ENCODE data around the gene KIZ. TPM values are rescaled to one million over a fixed set of nuclear protein-coding genes. Genes with fewer than 3 reads are reported as not detected.

KIZ gene
- total and polyA plus RNA-seq, 12 donors: 8.3 to 38.2 (median 26.5) TPM

DNA sequence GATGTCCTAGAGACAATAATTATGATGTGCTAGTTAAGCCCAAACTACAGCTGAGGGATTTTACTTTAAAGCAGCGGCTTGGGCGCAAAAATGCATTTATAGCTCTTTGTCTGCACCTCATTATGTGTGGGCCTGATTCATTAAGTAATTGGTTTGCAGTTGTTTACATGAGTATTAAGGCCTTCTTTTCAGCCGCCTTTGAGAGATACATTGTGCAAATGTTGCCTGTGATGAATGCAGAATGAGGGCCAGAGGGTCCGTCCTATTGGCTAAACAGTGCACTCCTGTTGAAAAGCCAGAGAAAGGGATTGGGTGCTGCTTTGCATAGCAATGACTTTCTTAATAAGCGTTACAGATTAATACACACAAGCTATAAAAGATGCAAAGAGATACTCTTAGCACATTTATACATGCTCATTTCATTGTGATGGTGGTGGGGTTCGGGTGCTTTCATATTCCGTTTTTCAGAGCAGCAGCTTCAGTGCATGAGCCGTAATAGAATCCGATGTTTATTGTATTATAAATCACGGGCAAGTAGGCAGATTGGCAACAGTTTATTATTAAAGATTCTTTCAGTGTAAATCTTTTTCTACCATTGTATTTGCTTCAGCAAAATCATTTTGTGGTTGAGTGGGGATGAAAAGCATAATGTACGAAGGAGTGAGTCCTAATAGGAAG, 109.1 kb downstream of the KIZ start:
- H3K27ac ChIP-seq: no peak overlapping the region
- no peaks in the 10 kb centered on the region for H3K27me3 ChIP-seq
- no peak overlapping the region for H3K4me3 ChIP-seq
- DNase-seq: no peak
- H3K4me1 ChIP-seq: peaks cover 0 to 7% (median 5%) of the 10 kb centered on the region in 9 donors
- peaks cover 0 to 59% (median 16%) of the 10 kb centered on the region in 9 donors for H3K36me3 ChIP-seq
- intact Hi-C loops (cut with DNase I): loop anchor here in 9 of 10 donors (2.0 to 10.0 kb wide), 7 partner anchors 140 to 400 kb away; no protein-coding TSS in a partner anchor
- TF ChIP-seq, protein P1, sequence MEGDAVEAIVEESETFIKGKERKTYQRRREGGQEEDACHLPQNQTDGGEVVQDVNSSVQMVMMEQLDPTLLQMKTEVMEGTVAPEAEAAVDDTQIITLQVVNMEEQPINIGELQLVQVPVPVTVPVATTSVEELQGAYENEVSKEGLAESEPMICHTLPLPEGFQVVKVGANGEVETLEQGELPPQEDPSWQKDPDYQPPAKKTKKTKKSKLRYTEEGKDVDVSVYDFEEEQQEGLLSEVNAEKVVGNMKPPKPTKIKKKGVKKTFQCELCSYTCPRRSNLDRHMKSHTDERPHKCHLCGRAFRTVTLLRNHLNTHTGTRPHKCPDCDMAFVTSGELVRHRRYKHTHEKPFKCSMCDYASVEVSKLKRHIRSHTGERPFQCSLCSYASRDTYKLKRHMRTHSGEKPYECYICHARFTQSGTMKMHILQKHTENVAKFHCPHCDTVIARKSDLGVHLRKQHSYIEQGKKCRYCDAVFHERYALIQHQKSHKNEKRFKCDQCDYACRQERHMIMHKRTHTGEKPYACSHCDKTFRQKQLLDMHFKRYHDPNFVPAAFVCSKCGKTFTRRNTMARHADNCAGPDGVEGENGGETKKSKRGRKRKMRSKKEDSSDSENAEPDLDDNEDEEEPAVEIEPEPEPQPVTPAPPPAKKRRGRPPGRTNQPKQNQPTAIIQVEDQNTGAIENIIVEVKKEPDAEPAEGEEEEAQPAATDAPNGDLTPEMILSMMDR (IDR thresholded peaks at IDR 0.05): no peak
- WGBS, 2 donors: 90% methylated on average over 11 of the region's 11 CpGs
- H3K9me3 ChIP-seq: no peaks in the 10 kb centered on the region
- ATAC-seq: no peak

DNA sequence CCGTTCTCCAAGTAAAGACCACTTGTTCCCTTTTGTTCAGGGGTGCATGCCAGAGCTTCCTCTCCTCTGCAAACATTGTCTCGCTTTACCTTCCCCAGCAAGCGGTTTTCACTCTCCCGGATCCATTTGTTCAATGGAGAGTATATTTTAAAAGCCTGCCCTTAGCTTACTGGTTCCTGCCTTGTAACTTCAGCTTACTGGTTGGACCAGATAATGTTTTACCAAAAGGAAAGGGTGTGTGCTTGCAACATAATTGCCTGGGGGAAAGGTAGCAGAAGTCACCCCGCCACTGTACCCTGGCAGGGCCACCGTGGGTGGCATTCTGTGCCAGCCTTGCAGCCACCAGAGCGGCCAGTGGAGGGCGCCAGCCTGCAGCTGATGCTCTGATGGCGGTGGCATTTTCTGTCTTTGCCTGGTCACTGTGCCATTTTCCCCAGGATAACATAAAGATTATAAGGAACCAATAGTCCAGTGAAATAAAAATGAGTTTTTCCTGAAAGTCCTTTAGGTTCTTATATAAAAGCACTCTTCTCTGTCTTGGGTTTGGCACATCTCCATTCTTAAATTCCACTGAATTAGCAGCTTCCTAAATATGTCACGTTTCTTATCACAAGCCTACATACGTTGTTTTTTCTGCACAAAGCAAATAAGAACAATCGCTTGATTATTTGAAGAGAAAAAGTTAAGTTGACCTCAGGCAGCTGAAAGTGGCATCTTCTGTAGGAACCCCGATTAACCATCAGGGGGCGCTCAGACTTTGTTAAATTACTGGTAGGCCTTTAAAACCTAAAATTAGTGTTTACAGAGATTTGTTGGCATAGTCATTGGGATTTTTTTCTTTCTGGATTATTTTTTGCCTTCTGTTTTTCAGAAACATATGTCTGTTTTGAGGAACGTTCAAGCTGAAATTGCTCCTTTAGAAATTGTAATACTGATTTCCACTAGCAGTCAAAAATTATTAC, 109.9 kb downstream of the KIZ start:
- H3K36me3 ChIP-seq: peaks cover 0 to 51% (median 8%) of the 10 kb centered on the region in 9 donors
- H3K27ac ChIP-seq: no peak overlapping the region
- WGBS, 2 donors: 24 to 25% methylated on average over 15 of the region's 15 CpGs
- H3K4me3 ChIP-seq: no peak overlapping the region
- no peaks in the 10 kb centered on the region for H3K27me3 ChIP-seq
- ATAC-seq (peak; percentile 49 to 78 (median 73)), DNase-seq (peak; percentile 54 to 57)
- no peaks in the 10 kb centered on the region for H3K9me3 ChIP-seq
- TF ChIP-seq, protein P1 (IDR thresholded peaks at IDR 0.05): peak; percentile 46 to 81 (median 73)
- intact Hi-C loops (cut with DNase I): loop anchor here (1.0 to 10.0 kb wide), 10 partner anchors 139 to 401 kb away; no protein-coding TSS in a partner anchor
- peaks cover 0 to 7% (median 5%) of the 10 kb centered on the region in 9 donors for H3K4me1 ChIP-seq

DNA sequence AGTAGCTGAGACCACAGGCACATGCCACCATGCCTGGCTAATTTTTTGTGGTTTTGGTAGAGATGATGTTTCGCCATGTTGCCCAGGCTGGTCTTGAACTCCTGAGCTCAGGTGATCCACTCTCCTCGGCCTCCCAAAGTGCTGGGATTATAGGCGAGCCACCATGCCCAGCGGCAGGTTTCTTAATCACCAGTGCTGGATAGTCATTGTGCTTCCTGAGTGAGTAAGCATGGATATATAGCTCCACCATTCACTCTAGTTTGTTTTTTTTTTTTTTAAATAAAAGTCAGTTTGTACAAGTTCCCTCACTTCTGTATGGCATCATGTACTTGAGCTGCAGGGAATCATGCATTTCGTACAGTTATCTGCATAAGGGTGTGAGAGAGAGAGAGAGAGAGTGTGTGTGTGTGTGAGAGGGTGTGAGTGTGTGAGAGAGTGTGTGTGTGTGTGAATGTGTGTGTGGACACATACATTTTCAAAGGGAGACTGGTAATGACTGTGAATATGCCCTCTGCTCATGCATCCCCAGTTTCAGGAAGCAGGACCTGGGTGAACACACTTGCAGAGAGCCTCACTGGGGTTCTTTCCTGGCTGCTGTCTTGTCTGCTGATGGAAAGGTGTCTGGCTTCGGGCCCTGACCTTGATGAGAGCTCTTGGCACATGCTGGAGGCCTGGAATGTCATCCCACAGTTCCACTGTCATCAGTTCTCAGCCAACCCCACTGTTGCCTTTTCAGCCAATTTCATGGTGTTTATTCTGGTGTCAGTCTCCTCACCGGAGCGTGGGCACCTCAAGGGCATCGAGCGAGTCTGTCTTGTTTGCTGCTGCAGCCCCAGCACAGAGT, 112.3 kb downstream of the KIZ start:
- ATAC-seq (peak in 6 of 8 donors; percentile 26 to 68 (median 60)), DNase-seq (peak in 1 of 2 donors; percentile 15)
- Histone ChIP-seq H3K36me3 (peaks cover 0 to 31% (median 0%) of the 10 kb centered on the region in 9 donors), H3K4me1 (peaks cover 0 to 7% (median 5%) of the 10 kb centered on the region in 9 donors), H3K27ac (no peak overlapping the region), H3K27me3 (no peaks in the 10 kb centered on the region), H3K4me3 (no peak overlapping the region), H3K9me3 (no peaks in the 10 kb centered on the region)
- TF ChIP-seq, protein P1 (IDR thresholded peaks at IDR 0.05): no peak
- 74 to 82% methylated on average over 10 of the region's 10 CpGs for WGBS, 2 donors
- intact Hi-C loops (cut with DNase I): loop anchor here in 9 of 10 donors (2.0 to 10.0 kb wide), 8 partner anchors 137 to 403 kb away; no protein-coding TSS in a partner anchor
